HG02885 (cell line): Measurements from ENCODE around the gene ARHGEF10L.

Experiments used
- ATAC-seq: cut with Tn5 transposase; IDR thresholded peaks from one replicate; pipeline ENCODE4 v1.9.1; 2021; ENCODE audit warnings: mild to moderate bottlenecking; ENCODE audit not compliant: unreplicated experiment, poor library complexity

The ARHGEF10L gene

DNA sequence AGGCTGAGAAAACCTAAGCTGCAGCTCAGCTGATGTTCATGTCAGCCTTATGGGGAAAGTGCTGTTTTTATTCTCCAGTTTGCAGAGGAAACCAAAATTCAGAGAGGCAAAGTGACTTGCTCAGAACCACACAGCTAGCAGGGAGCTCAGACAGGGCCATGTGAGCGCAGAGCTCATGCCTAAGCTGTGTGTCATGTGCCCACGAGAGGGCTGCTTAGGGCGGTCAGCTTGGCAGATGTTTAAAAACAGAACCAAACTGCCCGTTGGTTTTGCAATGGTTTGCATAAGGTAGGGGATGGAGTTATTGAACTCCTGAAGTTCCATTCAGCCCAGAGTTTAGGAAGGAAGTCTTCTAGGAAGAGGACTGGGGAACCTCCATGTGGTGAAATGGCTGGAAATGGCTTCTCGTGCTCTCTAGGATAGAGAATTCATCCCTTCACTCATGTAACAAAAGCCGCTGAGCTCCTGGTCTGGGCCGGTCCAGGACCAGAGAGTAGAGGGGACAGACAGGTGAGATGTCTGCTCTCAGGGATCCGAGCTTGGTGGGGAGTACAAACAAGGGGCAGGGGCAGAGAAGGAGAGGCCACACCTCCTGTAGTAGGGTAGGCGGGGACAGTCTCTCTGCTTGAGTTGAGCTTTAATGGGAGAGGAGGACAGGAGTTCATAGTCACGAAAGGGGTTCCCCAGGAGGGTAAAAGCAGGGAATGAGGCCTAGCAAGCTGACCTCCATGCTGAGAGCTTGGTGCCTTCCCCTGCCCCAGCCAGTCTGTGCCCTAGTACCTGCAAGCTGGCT is 46.9 kb downstream of the ARHGEF10L start:
- no peak for ATAC-seq

DNA sequence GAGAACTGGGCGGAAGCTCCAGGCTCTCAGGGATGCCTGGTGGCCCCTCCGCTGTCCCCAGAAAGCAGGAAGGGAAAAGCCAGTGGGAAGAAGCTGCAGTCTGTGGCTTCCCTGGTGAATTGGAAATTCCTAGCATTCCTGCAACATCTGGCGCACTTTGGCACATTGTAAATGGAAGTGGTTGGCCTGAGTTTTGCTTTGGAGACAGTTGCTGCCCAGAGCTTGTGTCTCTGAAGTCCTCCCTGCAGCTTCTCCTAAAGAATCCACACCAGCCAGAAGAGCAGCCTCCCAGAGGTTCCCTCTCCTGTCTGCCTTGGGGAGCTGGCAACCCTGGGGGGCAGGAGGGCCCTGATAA is 48.2 kb downstream of the ARHGEF10L start:
- ATAC-seq: no peak

DNA sequence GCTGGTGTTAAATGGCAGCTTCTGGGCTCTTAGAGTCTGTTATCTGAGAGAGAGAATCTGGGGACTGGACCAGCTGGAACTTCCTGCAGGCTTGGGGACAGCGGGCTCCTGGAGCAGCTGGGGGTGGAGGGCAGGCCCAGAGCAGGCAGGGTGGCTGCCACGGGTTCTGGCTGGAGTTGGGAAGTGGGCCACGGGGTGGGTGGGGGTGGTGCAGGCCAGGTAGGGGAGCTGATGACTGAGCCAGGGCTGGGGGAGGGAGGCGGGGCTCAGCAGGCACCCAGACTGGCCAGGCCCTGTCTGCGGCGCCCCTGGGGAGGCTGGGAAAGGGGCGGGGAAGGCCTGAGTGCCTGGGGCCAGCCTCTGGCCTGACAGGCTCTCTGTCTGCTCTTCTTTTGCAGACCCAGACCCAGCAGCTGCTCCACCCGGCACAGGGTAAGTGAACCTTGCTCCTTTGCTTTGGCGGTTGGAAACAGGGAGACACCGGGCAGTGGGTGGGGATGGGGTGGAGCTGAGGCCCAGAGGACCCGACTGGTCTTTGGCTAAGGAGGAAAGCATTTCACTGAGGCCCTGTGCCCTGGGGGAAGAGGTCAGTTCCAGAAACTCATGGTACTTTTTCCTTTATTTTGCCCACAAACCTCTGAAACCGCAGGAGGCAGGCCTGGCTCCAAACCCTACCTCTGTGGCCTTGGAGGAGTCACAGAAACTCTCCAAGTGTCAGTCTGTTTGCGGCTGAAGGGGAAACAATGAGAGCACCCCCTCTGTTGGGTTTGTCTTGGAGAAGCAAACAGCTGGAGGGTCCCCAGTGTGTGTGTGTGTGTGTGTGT is 48.8 kb downstream of the ARHGEF10L start:
- no peak for ATAC-seq

DNA sequence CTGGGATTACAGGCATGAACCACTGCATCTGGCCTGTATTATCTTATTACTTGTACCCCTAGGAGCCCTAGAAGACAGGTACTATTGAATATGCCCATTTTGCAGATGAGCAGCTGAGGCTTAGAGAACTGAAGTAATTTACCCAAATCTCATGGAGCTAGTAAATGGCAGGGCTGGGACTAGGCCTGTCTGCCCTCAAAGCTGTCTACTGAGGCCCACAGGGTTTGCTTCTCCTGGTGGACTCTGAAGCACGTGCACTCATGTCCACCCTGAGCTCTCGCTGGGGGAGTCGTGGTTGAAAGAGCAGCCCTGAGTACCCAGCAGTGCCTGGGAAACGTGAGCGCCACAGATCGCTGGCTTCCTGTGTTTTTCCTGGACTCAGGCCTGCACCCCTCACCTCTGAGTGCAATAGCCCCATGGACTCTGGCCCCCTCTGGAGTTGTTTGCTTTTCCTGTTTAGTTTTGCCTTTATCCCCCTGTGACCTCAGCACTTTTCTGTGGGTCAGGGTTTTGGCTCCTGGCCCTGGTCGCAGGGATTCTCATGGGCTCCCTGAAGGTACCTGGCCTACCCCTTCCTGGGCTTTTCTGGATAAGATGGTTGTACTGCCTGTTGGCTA is 52.4 kb downstream of the ARHGEF10L start:
- no peak for ATAC-seq

DNA sequence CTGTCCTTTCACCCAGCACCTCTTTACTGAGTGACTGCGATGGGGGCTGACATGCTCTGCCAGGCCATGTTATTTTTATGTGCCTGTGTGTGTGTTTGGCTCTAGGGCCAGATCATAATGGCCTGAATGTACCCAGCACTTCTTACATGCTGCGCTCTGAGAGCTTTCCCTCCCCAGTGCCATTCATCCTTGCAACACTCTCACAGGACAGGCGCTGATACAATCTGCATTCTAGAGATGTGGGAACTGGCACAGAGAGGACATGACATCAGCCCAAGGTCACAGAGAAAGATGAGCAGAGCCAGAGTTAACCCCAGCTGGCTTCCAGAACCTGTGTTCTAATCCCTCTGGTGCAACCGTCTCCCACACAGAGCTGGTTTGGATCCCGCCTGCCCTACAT is 54.5 kb downstream of the ARHGEF10L start:
- no peak for ATAC-seq

DNA sequence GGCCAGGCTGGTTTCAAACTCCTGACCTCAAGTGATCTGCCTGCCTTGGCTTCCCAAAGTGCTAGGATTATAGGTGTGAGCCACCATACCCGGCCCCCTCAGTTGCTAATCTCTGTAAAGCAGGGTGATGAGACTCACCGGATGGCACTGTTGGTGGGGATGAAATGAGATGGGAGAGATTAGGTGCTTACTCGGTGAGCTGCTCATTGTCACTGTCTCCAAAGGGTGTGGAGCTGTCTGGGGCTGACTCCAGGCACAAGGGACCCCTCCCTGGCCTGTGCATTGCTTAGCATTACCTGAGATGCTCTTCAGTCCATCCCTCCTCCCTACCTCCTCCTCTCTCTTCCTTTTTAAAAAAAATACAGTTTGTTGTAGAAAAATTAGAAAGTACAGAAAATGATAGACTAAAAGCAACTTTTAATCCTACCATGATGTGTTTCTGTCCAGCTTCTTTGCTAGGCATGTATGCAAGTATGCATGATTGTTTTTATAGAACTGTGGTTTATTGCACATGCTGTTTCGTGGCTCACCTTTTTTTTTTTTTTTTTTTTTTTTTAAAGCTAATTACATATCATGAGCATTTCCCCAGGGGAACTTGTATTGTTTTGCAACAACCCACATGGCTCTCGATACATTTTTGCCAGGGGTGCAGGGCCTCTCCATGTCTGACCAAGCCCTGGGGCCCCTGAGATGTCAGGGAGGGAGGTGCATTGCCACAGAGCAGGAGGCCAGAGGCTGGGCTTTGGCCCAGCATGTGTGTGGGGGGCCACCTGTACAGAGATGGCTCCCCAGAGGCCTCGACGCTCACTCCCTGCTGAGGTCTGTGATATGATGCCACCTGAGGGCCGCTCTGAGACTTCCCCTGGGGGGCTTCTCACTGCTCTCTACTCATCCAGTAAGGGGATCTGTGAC is 55.4 kb downstream of the ARHGEF10L start:
- ATAC-seq: no peak

DNA sequence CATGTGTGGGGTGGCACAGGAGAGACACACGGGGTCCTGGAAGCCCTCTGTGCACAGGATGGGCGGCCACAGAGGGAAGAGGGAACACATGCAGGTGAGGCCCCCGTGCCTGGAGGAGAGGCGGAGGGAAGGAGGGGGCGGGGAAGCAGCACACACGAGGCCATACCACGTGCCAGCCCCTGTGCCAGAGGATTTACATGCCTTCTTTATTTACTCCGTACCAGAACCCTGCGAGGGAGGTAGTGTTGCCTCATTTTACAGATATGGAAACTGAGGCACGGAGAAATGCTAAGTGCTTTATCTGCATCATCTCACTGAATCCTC is 56.1 kb downstream of the ARHGEF10L start:
- ATAC-seq: no peak

DNA sequence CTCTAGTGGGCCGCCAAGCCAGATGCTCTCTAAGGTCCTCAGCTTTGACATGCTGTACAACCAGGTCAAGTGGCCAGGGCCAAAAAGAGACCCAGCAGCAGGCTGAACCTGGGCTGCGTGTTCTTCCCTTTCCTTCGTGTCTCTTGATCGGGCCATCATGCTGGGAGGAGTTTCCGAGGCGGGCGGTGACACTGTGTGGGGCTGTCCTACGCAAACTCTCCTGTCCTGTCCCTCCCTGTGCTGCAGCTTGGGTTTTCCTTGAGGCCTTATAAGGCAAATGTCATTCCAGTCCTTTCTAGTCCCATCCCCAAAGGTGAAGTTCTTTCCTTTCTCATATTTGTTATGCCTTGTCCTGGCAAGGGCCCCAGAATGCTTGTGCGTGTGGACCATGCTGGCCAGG is 56.7 kb downstream of the ARHGEF10L start:
- ATAC-seq: no peak

DNA sequence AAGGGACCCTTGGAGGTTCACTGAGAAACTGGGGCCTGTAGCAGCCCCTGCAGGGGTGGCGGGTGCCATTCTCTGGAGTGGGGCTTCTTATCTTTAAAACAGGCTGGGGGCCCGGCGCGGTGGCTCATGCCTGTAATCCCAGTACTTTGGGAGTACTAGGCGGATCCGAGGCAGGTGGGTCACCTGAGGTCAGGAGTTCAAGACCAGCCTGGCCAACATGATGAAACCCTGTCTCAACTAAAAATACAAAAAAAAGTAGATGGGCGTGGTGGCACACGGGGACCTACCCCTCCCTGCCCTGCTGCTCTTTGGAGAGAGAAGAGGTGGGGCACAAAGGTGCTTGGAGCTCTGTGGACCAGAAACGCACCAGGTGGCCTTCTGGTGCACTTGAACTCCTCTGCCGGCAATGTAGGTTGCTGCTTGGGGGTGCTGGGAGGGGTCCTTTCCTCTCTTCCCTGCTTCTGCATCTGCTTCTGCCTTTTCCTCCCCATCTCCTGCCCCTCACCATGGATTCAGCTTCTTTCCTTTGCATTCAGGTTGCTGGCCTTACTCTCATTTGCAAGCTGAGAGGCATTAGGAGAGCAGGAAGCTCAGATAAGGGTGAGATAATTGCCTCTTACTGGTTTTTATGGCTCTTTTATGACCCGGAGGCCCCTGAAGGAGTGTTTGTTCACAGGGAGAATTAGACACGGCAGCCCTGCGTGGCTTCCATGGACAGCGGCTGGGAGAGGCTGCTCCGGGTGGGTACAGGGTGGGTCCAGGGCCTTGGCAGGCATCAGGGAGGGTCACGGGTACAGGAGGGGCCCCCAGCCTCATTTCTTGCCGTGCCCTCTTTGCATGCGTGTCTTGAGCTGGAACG is 57.4 kb downstream of the ARHGEF10L start:
- ATAC-seq: no peak

DNA sequence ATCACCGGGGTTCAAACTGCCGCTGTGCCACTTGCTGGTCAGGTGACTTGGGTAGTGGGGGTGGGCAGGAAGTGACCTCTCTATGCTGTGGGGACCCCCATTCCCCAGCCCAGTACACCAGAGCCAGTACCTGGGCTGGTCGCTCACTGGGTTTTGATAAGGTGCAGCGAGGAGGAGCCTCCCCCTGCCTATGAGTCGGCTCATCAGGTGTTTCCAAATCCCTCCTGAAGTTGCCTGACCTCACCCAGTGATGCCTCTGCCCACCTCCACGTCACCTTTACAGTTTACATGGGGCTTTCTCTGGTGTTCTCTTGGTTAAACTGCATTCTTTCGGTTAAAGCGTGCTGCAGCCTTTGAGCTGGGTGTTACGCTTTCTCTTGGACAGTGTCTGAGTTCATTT is 58.2 kb downstream of the ARHGEF10L start:
- ATAC-seq: no peak

DNA sequence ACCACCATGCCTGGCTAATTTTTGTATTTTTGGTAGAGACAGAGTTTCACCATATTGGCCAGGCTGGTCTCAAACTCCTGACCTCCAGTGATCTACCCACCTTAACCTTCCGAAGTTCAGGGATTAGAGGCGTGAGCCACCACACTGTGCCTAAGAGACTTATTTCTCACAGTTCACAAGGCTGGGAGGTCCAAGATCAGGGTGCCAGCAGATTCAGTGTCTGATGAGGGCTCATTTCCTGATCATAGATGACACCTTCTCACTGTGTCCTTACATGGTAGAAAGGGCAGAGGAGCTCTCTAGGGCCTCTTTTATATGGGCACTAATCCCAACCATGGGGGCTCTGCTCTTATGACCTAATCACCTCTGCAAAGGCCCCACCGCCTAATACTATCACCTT is 58.8 kb downstream of the ARHGEF10L start:
- ATAC-seq: no peak

DNA sequence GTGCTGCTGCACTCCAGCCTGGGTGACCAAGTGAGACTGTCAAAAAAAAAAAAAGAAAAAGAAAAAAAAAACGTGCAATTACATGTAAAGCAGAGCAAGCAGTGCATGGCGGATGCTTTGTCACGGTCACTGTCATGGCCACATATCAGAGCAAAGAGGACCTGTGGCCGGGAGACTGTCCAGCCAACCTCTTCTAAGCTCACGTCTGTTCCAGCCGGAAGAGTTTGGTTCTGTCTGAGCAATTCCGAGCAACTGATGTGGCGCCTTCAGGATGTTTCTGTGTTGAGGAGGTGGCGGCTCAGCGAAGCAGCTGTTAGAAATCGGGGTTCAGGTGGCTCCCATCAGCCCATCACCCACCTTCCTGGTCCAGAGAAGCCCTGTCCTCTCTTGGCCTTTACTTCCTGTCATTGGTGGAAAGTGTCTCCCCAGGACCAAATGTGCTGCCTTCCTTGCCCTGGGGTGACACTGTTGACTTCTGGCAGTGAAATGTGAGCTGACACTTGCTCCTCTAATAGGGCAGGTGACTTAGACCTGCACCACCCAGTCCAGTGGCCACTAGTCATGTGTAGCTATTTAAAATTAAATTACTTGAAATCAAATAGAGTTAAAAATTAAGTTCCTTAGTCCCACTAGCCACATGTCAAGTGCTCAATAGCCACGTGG is 59.9 kb downstream of the ARHGEF10L start:
- ATAC-seq: no peak

DNA sequence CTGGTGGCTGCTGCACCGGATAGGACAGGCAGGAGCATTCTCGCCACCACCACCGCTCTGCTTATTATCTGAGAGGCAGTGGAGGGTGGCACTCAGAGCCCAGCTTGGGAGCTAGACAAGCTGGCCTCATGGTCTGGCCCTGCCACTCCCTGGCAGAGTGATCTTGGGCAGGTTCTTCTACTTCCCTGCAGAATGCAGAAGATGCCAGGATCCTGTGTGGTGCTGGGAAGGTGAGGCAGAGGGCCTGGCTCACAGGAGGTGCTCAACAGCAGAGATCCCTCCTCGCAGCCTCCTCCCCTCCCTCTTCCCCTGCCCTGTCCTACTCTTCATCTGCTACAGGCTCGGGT is 60.4 kb downstream of the ARHGEF10L start:
- ATAC-seq: no peak

DNA sequence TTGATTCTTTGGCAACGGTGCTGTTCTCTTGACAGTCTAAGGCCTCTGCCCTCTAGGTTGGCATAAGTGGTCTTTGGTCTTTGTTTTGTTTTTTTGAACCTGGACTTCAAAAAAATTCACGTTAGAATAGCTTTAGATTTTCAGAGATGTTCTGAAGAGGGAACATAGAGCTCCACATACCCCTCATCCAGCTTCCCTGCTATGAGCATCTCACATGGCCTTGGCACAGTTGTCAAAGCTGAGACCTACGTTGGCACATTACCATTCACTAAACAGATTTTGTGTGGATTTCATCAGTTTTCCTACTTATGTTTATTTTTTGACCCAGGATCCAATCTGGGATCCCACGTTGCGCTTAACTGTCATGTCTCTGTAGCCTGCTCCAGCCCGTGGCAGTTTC is 60.8 kb downstream of the ARHGEF10L start:
- no peak for ATAC-seq

DNA sequence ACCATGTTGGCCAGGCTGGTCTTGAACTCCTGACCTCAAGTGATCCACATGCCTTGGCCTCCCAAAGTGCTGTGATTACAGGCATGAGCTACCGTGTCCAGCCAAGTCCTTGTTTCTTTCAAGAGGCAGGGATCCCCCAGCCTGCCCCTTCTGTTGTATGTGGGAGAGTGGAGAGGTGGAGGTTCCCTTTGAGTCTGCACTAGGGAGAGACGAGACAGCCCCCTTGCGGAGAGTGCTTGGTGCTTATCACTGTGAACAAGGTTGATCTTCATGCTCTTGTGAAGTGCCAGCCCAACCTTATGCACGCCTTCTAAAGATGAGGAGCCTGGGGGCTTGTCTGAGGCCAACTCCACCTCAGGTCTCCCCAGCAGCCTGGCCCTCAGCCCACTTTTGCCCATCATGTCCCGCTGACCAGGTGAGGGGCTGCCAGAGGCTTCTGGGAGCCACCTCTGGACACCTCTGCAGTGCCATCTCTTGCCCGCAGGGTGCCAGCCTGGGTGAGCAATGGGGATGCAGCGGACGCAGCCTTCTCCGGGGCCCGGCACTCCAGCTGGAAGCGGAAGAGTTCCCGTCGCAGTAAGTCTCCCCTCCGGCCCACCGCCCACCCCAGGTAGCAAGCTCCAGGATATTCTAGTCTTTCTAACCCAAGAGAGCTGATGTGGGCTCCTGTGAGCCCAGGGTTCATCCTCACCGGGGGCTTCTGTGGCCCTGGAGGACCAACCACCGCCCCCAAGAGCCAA is 62.3 kb downstream of the ARHGEF10L start:
- ATAC-seq: no peak

DNA sequence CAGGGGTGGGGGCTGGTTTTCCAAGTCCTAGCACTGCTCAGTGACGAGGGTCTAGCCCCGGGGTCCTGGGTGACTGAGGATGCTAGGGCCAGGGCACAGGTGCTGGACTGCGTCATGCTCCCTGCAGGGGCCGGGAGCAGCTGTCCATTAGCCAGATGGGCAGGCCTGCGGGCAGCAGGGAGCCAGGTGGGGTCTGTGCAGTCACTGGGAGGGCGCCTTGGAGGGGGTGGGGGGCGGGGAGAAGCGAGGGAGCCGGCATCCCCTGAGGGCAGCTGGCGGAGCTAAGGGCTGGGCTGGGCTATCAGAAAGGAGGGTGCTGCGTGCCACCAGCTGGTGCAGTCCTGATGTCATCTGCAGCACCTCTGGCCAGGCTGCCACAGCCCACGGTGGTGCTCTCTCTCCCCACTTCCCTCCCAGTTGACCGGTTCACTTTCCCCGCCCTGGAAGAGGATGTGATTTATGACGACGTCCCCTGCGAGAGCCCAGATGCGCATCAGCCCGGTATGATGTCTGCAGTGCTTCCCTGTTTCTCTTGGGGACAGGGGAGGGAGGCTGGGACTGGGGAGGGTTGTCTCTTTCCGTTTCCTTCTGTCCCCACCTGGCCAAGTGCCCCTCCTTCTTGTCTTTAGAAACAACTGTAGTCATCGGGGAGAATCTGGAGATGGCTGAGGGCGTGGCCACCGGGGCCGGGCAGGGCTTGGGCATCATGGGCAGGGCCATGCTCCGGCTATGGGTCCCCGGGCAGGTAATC is 63.8 kb downstream of the ARHGEF10L start:
- ATAC-seq: no peak

DNA sequence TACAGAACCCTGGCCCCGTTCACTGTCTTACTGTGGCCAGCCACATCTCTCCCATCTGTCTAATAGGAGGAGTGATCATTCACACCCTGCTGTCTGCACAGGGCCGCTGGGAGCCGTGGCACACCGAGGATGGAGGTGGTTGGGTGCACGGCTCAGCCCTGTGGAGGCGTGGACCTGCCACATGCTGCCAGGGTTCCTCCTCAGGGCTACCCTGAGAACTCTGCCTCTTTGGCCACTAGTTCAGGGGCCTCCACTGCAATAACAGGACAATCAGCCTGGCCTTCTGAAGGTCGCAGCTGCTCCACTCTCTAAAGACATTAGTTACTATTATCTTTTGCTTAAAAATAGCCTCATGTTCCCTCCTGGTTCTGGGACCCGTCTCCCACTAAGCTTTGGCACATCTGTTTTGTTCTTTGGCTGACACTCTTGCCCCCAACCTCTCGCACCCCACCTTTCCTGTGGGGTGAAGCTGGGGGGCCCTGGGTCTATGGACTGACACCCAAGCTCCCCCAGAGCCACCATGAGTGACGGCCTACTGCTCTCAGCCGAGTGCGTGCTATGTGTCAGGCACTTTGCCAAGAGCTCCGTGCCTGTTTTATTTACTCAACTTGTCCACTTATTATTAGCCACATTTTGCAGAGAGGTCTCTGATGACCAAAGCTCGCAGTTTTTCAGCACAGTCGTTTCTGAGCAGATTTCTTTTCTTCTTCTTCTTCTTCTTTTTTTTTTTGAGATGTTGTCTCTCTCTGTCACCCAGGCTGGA is 66.3 kb downstream of the ARHGEF10L start:
- ATAC-seq: no peak
